GM19023 (cell line): Measurements from ENCODE around the gene MALAT1.
"Not testable (repeated sequence)": the region's sequence is repeated elsewhere in the genome, so short reads cannot be mapped to it uniquely, and the experiment has no call there.

Experiments
- ATAC-seq: cut with Tn5 transposase; IDR thresholded peaks from one replicate; pipeline ENCODE4 v1.9.1; 2021; ENCODE audit warnings: mild to moderate bottlenecking, moderate library complexity; ENCODE audit not compliant: unreplicated experiment

Gene MALAT1

GRCh38 chr11:65497141-65498041 lies 1.5 kb upstream of the MALAT1 start:
- ATAC-seq = peak; percentile 68

- ATAC-seq = no peak
These were observed 661 bp upstream of the MALAT1 start for GRCh38 chr11:65498042-65498726.

- no peak for ATAC-seq
These were observed 193 bp upstream of the MALAT1 start for GRCh38 chr11:65498727-65498976.

DNA sequence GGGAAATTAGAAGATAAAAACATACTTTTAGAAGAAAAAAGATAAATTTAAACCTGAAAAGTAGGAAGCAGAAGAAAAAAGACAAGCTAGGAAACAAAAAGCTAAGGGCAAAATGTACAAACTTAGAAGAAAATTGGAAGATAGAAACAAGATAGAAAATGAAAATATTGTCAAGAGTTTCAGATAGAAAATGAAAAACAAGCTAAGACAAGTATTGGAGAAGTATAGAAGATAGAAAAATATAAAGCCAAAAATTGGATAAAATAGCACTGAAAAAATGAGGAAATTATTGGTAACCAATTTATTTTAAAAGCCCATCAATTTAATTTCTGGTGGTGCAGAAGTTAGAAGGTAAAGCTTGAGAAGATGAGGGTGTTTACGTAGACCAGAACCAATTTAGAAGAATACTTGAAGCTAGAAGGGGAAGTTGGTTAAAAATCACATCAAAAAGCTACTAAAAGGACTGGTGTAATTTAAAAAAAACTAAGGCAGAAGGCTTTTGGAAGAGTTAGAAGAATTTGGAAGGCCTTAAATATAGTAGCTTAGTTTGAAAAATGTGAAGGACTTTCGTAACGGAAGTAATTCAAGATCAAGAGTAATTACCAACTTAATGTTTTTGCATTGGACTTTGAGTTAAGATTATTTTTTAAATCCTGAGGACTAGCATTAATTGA lies 1.0 kb downstream of the MALAT1 start:
- no peak for ATAC-seq

DNA sequence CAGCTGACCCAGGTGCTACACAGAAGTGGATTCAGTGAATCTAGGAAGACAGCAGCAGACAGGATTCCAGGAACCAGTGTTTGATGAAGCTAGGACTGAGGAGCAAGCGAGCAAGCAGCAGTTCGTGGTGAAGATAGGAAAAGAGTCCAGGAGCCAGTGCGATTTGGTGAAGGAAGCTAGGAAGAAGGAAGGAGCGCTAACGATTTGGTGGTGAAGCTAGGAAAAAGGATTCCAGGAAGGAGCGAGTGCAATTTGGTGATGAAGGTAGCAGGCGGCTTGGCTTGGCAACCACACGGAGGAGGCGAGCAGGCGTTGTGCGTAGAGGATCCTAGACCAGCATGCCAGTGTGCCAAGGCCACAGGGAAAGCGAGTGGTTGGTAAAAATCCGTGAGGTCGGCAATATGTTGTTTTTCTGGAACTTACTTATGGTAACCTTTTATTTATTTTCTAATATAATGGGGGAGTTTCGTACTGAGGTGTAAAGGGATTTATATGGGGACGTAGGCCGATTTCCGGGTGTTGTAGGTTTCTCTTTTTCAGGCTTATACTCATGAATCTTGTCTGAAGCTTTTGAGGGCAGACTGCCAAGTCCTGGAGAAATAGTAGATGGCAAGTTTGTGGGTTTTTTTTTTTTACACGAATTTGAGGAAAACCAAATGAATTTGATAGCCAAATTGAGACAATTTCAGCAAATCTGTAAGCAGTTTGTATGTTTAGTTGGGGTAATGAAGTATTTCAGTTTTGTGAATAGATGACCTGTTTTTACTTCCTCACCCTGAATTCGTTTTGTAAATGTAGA lies 1.7 kb downstream of the MALAT1 start:
- no peak for ATAC-seq

DNA sequence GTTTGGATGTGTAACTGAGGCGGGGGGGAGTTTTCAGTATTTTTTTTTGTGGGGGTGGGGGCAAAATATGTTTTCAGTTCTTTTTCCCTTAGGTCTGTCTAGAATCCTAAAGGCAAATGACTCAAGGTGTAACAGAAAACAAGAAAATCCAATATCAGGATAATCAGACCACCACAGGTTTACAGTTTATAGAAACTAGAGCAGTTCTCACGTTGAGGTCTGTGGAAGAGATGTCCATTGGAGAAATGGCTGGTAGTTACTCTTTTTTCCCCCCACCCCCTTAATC lies 2.3 kb downstream of the MALAT1 start:
- no peak for ATAC-seq

DNA sequence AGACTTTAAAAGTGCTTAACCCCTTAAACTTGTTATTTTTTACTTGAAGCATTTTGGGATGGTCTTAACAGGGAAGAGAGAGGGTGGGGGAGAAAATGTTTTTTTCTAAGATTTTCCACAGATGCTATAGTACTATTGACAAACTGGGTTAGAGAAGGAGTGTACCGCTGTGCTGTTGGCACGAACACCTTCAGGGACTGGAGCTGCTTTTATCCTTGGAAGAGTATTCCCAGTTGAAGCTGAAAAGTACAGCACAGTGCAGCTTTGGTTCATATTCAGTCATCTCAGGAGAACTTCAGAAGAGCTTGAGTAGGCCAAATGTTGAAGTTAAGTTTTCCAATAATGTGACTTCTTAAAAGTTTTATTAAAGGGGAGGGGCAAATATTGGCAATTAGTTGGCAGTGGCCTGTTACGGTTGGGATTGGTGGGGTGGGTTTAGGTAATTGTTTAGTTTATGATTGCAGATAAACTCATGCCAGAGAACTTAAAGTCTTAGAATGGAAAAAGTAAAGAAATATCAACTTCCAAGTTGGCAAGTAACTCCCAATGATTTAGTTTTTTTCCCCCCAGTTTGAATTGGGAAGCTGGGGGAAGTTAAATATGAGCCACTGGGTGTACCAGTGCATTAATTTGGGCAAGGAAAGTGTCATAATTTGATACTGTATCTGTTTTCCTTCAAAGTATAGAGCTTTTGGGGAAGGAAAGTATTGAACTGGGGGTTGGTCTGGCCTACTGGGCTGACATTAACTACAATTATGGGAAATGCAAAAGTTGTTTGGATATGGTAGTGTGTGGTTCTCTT lies 2.8 kb downstream of the MALAT1 start:
- ATAC-seq = no peak

DNA sequence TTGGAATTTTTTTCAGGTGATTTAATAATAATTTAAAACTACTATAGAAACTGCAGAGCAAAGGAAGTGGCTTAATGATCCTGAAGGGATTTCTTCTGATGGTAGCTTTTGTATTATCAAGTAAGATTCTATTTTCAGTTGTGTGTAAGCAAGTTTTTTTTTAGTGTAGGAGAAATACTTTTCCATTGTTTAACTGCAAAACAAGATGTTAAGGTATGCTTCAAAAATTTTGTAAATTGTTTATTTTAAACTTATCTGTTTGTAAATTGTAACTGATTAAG lies 3.4 kb downstream of the MALAT1 start:
- no peak for ATAC-seq

GRCh38 chr11:65502555-65503367 lies 3.9 kb downstream of the MALAT1 start:
- no peak for ATAC-seq

- no peak for ATAC-seq
These were observed 4.6 kb downstream of the MALAT1 start for GRCh38 chr11:65503368-65503948.

DNA sequence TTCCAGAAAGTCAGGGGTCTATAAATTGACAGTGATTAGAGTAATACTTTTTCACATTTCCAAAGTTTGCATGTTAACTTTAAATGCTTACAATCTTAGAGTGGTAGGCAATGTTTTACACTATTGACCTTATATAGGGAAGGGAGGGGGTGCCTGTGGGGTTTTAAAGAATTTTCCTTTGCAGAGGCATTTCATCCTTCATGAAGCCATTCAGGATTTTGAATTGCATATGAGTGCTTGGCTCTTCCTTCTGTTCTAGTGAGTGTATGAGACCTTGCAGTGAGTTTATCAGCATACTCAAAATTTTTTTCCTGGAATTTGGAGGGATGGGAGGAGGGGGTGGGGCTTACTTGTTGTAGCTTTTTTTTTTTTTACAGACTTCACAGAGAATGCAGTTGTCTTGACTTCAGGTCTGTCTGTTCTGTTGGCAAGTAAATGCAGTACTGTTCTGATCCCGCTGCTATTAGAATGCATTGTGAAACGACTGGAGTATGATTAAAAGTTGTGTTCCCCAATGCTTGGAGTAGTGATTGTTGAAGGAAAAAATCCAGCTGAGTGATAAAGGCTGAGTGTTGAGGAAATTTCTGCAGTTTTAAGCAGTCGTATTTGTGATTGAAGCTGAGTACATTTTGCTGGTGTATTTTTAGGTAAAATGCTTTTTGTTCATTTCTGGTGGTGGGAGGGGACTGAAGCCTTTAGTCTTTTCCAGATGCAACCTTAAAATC lies 5.3 kb downstream of the MALAT1 start:
- ATAC-seq = no peak

DNA sequence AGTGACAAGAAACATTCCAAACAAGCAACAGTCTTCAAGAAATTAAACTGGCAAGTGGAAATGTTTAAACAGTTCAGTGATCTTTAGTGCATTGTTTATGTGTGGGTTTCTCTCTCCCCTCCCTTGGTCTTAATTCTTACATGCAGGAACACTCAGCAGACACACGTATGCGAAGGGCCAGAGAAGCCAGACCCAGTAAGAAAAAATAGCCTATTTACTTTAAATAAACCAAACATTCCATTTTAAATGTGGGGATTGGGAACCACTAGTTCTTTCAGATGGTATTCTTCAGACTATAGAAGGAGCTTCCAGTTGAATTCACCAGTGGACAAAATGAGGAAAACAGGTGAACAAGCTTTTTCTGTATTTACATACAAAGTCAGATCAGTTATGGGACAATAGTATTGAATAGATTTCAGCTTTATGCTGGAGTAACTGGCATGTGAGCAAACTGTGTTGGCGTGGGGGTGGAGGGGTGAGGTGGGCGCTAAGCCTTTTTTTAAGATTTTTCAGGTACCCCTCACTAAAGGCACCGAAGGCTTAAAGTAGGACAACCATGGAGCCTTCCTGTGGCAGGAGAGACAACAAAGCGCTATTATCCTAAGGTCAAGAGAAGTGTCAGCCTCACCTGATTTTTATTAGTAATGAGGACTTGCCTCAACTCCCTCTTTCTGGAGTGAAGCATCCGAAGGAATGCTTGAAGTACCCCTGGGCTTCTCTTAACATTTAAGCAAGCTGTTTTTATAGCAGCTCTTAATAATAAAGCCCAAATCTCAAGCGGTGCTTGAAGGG lies 6.0 kb downstream of the MALAT1 start:
- ATAC-seq = no peak

DNA sequence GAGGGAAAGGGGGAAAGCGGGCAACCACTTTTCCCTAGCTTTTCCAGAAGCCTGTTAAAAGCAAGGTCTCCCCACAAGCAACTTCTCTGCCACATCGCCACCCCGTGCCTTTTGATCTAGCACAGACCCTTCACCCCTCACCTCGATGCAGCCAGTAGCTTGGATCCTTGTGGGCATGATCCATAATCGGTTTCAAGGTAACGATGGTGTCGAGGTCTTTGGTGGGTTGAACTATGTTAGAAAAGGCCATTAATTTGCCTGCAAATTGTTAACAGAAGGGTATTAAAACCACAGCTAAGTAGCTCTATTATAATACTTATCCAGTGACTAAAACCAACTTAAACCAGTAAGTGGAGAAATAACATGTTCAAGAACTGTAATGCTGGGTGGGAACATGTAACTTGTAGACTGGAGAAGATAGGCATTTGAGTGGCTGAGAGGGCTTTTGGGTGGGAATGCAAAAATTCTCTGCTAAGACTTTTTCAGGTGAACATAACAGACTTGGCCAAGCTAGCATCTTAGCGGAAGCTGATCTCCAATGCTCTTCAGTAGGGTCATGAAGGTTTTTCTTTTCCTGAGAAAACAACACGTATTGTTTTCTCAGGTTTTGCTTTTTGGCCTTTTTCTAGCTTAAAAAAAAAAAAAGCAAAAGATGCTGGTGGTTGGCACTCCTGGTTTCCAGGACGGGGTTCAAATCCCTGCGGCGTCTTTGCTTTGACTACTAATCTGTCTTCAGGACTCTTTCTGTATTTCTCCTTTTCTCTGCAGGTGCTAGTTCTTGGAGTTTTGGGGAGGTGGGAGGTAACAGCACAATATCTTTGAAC lies 6.8 kb downstream of the MALAT1 start:
- ATAC-seq = no peak

DNA sequence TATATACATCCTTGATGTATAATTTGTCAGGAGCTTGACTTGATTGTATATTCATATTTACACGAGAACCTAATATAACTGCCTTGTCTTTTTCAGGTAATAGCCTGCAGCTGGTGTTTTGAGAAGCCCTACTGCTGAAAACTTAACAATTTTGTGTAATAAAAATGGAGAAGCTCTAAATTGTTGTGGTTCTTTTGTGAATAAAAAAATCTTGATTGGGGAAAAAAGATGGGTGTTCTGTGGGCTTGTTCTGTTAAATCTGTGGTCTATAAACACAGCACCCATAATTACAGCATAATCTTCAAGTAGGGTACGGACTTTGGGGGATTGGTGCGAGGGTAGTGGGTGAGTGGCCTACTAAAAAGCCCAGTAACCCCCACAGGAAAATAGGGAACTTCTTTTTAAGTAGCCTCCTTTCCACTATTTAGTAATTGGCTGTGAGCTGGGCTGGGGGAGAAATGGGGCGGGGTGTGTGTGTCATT lies 7.5 kb downstream of the MALAT1 start:
- ATAC-seq = no peak

GRCh38 chr11:65506772-65507505 lies 8.1 kb downstream of the MALAT1 start:
- ATAC-seq = peak; percentile 46

- not testable (repeated sequence) for ATAC-seq
These were observed 13.5 kb downstream of the MALAT1 start for GRCh38 chr11:65512311-65512710.
